ENCODE measurements around the gene GRIP1. TPM values are rescaled to one million over a fixed set of nuclear protein-coding genes. Genes with fewer than 3 reads are reported as not detected.
A peak's percentile ranks its signal among the peaks of the same experiment; 100 is the strongest.

The GRIP1 gene
- total and polyA plus RNA-seq, 2 donors (not counting 3 experiments of a cell fraction or from before 2014, with no cell fraction given): 0.04 to 0.69 TPM

GRCh38 chr12:66620026-66620425 is 58.9 kb downstream of the GRIP1 start:
- ChIA-PET CTCF (interaction anchor here (0.7 to 1.5 kb wide), 3 partner anchors 24 to 74 kb away, joined by 3 to 4 read pairs (median 3); no protein-coding TSS in a partner anchor), POLR2A (no interaction called here)
- BruUV-seq (replicated peaks): no TSS peak
- intact Hi-C loops (cut with micrococcal nuclease): no loop called here
- no peaks in the 10 kb centered on the region for H3K36me3 ChIP-seq (ENCODE audit: control insufficient read depth in 2 of 2, extremely low read depth in 1 of 2, insufficient read depth in 2 of 2, low read length in 2 of 2)
- H3K9me1 ChIP-seq (replicated peaks; ENCODE audit: control insufficient read depth, extremely low read depth, insufficient read depth, low read length): no peaks in the 10 kb centered on the region
- no peaks in the 10 kb centered on the region for H3K9me3 ChIP-seq (replicated peaks; ENCODE audit: control insufficient read depth, insufficient read depth, low read length)
- H3K9ac ChIP-seq (replicated peaks; ENCODE audit: extremely low read depth, insufficient read depth, low read length): no peak overlapping the region
- no peaks in the 10 kb centered on the region for H4K20me1 ChIP-seq (replicated peaks; ENCODE audit: control insufficient read depth, extremely low read depth, insufficient read depth, low read length)
- no peak overlapping the region for H2AFZ ChIP-seq (ENCODE audit: low read depth, low read length)
- no peak overlapping the region for H3K4me2 ChIP-seq (ENCODE audit: insufficient read depth, low read length)
- FAIRE-seq: no peak
- dilution Hi-C loops (cut with MboI; ENCODE audit: extremely low pct_ligation_motif_present, low sequenced_read_pairs): no loop called here
- no peak overlapping the region for H3K4me3 ChIP-seq (replicated peaks in 1 of 3; ENCODE audit: insufficient read depth in 1 of 3, low read depth in 1 of 3, low read length in 3 of 3)
- no peaks in the 10 kb centered on the region for H3K27me3 ChIP-seq (ENCODE audit: control insufficient read depth in 2 of 2, insufficient read depth in 2 of 2, low read length in 2 of 2)
- no peak overlapping the region for H3K27ac ChIP-seq (ENCODE audit: insufficient read depth, low read depth, low read length)
- TF ChIP-seq GATA2 (IDR thresholded peaks at IDR 0.05; ENCODE audit: insufficient read depth, insufficient read length, low read depth, low read length) (no peak), MYC (IDR thresholded peaks at IDR 0.05; ENCODE audit: low read depth, low read length) (no peak)
- TF ChIP-seq, protein P1, sequence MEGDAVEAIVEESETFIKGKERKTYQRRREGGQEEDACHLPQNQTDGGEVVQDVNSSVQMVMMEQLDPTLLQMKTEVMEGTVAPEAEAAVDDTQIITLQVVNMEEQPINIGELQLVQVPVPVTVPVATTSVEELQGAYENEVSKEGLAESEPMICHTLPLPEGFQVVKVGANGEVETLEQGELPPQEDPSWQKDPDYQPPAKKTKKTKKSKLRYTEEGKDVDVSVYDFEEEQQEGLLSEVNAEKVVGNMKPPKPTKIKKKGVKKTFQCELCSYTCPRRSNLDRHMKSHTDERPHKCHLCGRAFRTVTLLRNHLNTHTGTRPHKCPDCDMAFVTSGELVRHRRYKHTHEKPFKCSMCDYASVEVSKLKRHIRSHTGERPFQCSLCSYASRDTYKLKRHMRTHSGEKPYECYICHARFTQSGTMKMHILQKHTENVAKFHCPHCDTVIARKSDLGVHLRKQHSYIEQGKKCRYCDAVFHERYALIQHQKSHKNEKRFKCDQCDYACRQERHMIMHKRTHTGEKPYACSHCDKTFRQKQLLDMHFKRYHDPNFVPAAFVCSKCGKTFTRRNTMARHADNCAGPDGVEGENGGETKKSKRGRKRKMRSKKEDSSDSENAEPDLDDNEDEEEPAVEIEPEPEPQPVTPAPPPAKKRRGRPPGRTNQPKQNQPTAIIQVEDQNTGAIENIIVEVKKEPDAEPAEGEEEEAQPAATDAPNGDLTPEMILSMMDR (IDR thresholded peaks at IDR 0.05; ENCODE audit: extremely low read depth in 1 of 2, insufficient read depth in 1 of 2, low read depth in 1 of 2, low read length in 2 of 2): no peak
- peak; percentile 13 for DNase-seq (ENCODE audit: low read depth, low spot score)
- H3K79me2 ChIP-seq (ENCODE audit: control insufficient read depth, insufficient read depth, low read length): no peaks in the 10 kb centered on the region
- peaks cover 15% of the 10 kb centered on the region for H3K4me1 ChIP-seq (ENCODE audit: control insufficient read depth, extremely low read depth, insufficient read depth, low read length)

GRCh38 chr12:66617991-66618390 is 60.9 kb downstream of the GRIP1 start:
- H3K27ac ChIP-seq (ENCODE audit: insufficient read depth, low read depth, low read length): no peak overlapping the region
- H3K36me3 ChIP-seq (ENCODE audit: control insufficient read depth in 2 of 2, extremely low read depth in 1 of 2, insufficient read depth in 2 of 2, low read length in 2 of 2): no peaks in the 10 kb centered on the region
- H4K20me1 ChIP-seq (replicated peaks; ENCODE audit: control insufficient read depth, extremely low read depth, insufficient read depth, low read length): no peaks in the 10 kb centered on the region
- ChIA-PET CTCF (no interaction called here), POLR2A (no interaction called here)
- no peak overlapping the region for H3K4me2 ChIP-seq (ENCODE audit: insufficient read depth, low read length)
- dilution Hi-C loops (cut with MboI; ENCODE audit: extremely low pct_ligation_motif_present, low sequenced_read_pairs): no loop called here
- peaks cover 5% of the 10 kb centered on the region for H3K4me1 ChIP-seq (ENCODE audit: control insufficient read depth, extremely low read depth, insufficient read depth, low read length)
- no peaks in the 10 kb centered on the region for H3K9me1 ChIP-seq (replicated peaks; ENCODE audit: control insufficient read depth, extremely low read depth, insufficient read depth, low read length)
- intact Hi-C loops (cut with micrococcal nuclease): no loop called here
- no peak overlapping the region for H2AFZ ChIP-seq (ENCODE audit: low read depth, low read length)
- no peaks in the 10 kb centered on the region for H3K9me3 ChIP-seq (replicated peaks; ENCODE audit: control insufficient read depth, insufficient read depth, low read length)
- BruUV-seq (replicated peaks): no TSS peak
- no peak overlapping the region for H3K9ac ChIP-seq (replicated peaks; ENCODE audit: extremely low read depth, insufficient read depth, low read length)
- DNase-seq (ENCODE audit: low read depth, low spot score) (no peak), FAIRE-seq (no peak)
- TF ChIP-seq EZH2 (IDR thresholded peaks at IDR 0.05; ENCODE audit: borderline replicate concordance, low read depth, low read length, severe bottlenecking) (no peak), MAX (IDR thresholded peaks at IDR 0.05; ENCODE audit: insufficient read depth, insufficient read length) (no peak), GATA2 (IDR thresholded peaks at IDR 0.05; ENCODE audit: insufficient read depth, insufficient read length, low read depth, low read length) (no peak), POLR2AphosphoS5 (IDR thresholded peaks at IDR 0.05; ENCODE audit: insufficient read depth, low read depth, low read length) (no peak), FOS (IDR thresholded peaks at IDR 0.05; ENCODE audit: borderline replicate concordance, insufficient read depth, low read length) (no peak), MYC (IDR thresholded peaks at IDR 0.05; ENCODE audit: low read depth, low read length) (no peak), JUN (IDR thresholded peaks at IDR 0.05; ENCODE audit: borderline replicate concordance, insufficient read depth, insufficient read length, low read depth) (no peak), POLR2A (IDR thresholded peaks at IDR 0.05; ENCODE audit: low read depth, low read length) (no peak)
- TF ChIP-seq, protein P1 (IDR thresholded peaks at IDR 0.05; ENCODE audit: extremely low read depth in 1 of 2, insufficient read depth in 1 of 2, low read depth in 1 of 2, low read length in 2 of 2): no peak
- H3K4me3 ChIP-seq (replicated peaks in 1 of 3; ENCODE audit: insufficient read depth in 1 of 3, low read depth in 1 of 3, low read length in 3 of 3): no peak overlapping the region
- no peaks in the 10 kb centered on the region for H3K79me2 ChIP-seq (ENCODE audit: control insufficient read depth, insufficient read depth, low read length)
- H3K27me3 ChIP-seq (ENCODE audit: control insufficient read depth in 2 of 2, insufficient read depth in 2 of 2, low read length in 2 of 2): peaks cover 0 to 1% of the 10 kb centered on the region in 2 experiments

All from endothelial cell of umbilical vein (primary cell).